Stimulated activated CD8-positive, alpha-beta memory T cell treated with anti-CD3 and anti-CD28 coated beads, Interleukin-15, amount 100 ng/mL, for 24 hours (primary cell): ENCODE data around the gene PODNL1.
"Not testable (repeated sequence)": the region's sequence is repeated elsewhere in the genome, so short reads cannot be mapped to it uniquely, and the experiment has no call there.

Experiments
- DNase-seq: peaks from one replicate; pipeline ENCODE4 v3.0.0-alpha.2; 2020; ENCODE audit warnings: low read depth

PODNL1 gene

GRCh38 chr19:13938301-13939064 lies at the start of gene PODNL1:
Gene PODNL1, minus strand, starts transcription at chr19:13938417. Its CDS starts 236 bp downstream, at chr19:13938181.
- DNase-seq: no peak

DNA sequence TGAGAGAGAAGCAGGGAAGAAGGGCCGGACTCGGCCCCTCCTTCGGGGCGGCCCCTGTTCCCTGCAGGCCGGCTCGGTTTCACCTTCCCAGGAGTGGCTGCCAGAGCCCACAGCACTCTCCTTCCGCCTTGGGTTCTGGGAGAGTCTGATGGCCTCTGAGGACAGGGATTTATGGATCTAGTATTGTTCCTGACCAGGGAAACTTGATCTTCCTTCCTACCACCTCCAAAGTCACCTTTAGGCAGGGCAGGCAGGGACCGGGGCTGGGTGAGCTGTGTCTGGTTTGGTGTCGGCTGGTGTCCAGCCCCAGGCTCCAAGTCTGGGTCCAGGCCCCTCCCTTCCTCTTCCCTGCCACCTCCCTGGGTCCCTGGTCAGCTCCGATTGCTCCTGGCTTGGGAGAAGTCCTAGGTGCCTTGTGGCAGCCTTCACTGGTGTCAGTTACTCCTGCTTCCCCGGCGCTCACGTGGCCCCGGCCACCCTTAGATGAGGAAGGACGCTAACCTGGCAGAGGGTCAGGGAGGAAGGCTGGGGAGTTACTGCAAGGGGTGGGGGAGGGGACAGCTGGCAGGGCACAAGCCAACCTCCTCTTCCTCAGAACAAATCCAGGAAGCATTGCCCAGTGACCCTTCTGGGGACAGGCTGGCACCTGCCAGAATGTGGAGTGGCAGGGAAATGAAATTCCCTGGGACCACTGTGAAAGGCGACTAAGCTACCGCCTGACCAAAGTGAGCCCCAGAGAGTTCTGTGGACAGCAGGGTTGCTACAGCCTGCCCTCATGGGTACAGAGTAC lies 49.1 kb upstream of the PODNL1 start:
- DNase-seq: no peak

DNA sequence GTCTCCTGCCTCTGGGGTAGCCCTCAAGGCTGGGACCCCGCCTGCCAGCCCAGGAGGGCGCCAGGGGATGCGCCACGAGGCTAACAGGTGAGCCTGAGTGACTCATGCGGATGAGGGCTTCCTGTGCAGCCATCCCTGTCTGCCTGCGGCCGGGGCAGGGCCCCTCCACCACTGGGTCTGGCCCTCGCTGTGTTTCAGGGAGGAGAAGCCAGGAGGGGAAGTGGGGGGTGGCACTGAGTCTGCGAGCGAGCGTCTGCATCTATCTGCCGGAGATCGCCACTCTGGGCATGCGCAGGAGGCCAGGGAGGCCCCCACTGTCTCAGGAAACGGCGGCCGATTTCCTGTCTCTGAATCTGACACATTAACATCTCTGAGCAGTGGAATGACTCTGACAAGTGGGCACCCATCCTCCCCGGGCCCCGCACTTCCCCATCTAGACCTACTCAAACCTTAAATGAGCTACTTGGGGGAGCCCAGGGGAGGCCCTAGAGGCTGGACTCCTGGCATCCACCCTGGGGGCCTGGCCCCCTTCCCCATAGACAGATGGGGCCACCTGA lies 48.2 kb upstream of the PODNL1 start:
- DNase-seq: peak; percentile 93

- DNase-seq: no peak
These were observed 47.6 kb upstream of the PODNL1 start for GRCh38 chr19:13985771-13986347.

DNA sequence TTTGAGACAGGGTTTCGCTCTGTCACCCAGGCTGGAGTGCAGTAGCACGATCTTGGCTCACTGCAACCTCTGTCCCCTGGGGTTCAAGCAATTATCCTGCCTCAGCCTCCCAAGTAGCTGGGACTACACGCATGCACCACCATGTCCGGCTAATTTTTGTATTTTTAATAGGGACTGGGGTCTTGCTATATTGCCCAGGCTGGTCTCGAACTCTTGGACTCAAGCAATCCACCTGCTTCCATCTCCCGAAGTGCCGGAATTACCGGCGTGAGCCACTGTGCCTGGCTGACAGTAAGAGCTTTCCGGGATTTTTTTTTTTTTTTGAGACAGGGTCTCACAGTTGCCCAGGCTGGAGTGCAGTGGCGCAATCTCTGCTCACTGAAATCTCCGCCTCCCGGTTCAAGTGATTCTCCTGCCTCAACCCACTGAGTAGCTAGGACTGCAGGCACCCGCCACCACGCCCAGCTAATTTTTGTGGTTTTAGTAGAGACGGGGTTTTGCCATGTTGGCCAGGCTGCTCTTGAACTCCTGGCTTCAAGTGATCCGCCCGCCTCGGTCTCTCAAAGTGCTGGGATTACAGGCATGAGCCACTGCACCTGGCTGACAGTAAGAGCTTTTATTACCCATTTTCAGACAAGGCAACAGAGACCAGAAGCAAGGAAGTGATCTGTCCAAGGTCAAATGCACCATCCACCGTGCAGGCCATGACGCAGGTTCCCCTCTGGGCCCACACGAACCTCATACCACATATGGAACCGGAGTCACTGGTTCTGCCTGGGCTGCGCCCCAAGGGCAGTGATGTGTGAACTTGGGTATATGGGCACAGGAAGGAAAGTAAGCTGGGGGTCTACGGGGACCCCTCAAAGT lies 46.9 kb upstream of the PODNL1 start:
- no peak for DNase-seq

- no peak for DNase-seq
These were observed 46.0 kb upstream of the PODNL1 start for GRCh38 chr19:13984186-13984585.

GRCh38 chr19:13983213-13983889 lies 45.1 kb upstream of the PODNL1 start:
- no peak for DNase-seq

DNA sequence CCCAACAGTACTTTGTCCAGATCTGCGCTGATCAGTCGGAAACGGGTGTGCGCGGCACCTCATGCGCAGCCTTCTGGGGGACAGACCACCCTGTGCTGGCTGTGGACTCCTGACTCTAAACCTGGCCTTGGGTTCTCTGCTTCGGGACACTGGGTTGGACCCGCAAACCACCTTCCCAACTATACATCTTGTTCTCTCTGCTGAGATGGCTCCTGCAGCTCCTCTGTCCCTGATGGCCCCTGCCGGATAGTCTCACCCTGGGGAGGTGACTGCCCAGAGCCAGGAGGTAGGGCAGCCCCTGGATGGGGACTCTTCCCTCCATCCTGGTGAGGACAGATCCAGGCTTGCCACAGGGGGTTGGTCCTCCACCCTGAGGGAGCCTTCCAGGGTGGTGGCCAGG lies 44.6 kb upstream of the PODNL1 start:
- DNase-seq: no peak

- DNase-seq: no peak
These were observed 43.8 kb upstream of the PODNL1 start for GRCh38 chr19:13981988-13982501.

GRCh38 chr19:13981467-13981866 lies 43.2 kb upstream of the PODNL1 start:
- DNase-seq: no peak

DNA sequence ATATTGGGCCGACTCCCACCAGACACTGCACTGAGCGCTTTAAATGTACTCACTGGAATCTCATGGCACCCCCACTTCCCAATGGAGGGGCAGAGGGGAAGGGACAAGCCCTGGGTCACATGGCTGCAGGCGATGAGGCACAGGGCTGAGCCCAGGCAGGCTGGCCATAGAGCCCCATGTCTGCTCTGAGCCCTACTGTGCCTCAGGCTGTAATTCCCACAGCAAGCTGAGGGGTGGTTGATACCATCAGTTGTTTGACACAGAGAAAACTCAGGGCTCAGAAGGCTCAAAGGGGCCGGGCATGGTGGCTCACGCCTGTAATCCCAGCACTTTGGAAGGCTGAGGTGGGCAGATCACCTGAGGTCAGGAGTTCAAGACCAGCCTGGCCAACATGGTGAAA lies 42.8 kb upstream of the PODNL1 start:
- DNase-seq: no peak

GRCh38 chr19:13980340-13980739 lies 42.1 kb upstream of the PODNL1 start:
- DNase-seq: no peak

DNA sequence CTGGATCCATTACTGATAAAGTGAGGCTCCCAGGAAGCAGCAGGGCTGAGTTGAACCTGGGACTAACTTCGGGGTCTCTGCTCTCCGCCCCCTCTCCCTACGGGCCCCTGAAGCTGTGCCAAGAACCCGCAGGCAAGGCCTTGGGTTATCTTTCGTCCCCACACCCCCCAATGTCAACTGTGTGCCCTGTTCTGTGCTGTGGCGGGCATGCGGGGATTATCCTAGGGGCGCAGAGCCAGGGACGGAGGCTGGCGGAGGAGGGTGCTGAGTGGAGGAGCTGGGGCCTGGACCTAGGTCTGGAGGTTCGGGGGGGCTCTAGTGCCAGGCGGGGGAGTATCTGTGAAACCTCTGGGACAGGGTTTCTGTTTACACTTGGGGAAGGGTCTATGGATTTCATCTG lies 41.5 kb upstream of the PODNL1 start:
- no peak for DNase-seq

- no peak for DNase-seq
These were observed 41.0 kb upstream of the PODNL1 start for GRCh38 chr19:13979244-13979615.

- DNase-seq: no peak
These were observed 40.4 kb upstream of the PODNL1 start for GRCh38 chr19:13978351-13979243.

GRCh38 chr19:13977803-13978202 lies 39.6 kb upstream of the PODNL1 start:
- DNase-seq: no peak

GRCh38 chr19:13976446-13976845 lies 38.2 kb upstream of the PODNL1 start:
- DNase-seq: no peak

DNA sequence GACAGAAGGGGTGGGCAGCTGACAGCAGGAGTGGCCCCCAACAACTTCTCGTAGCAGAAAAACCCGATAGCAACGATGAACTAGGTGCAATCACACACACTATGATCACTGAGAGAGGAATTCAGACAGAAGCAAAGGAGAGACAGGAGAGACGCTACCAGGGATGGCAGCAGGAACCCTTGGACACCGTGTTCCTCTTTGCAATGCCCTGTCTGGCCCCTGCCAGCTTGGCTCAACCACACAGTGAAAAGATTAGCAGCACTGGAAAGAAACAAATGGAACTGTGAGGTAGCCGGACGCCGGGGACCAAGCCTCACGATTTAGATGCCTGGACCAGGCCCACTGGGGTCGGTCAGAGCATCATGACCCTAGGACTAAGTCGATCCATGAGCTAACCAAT lies 37.7 kb upstream of the PODNL1 start:
- no peak for DNase-seq

- no peak for DNase-seq
These were observed 35.9 kb upstream of the PODNL1 start for GRCh38 chr19:13974073-13974472.

GRCh38 chr19:13973479-13973878 lies 35.3 kb upstream of the PODNL1 start:
- DNase-seq: not testable (repeated sequence)
